ENCODE measurements around the gene MRPS25.

Gene MRPS25

GRCh38 chr3:15045667-15046066, 19.4 kb downstream of the MRPS25 start:
- no peak for DNase-seq (ENCODE audit: low read depth)
- no peak for TF ChIP-seq CTCF (IDR thresholded peaks at IDR 0.05; ENCODE audit: low read length, missing control alignments)
- H3K4me3 ChIP-seq (replicated peaks; ENCODE audit: low read depth, low read length) = no peak overlapping the region

GRCh38 chr3:15044326-15044725, 20.8 kb downstream of the MRPS25 start:
- H3K4me3 ChIP-seq (replicated peaks; ENCODE audit: low read depth, low read length) = no peak overlapping the region
- TF ChIP-seq CTCF (IDR thresholded peaks at IDR 0.05; ENCODE audit: low read length, missing control alignments) = no peak
- DNase-seq (ENCODE audit: low read depth) = no peak

GRCh38 chr3:15043408-15044171, 21.5 kb downstream of the MRPS25 start:
- TF ChIP-seq CTCF (IDR thresholded peaks at IDR 0.05; ENCODE audit: low read length, missing control alignments) = no peak
- DNase-seq (ENCODE audit: low read depth) = no peak
- no peak overlapping the region for H3K4me3 ChIP-seq (replicated peaks; ENCODE audit: low read depth, low read length)

- no peak overlapping the region for H3K4me3 ChIP-seq (replicated peaks; ENCODE audit: low read depth, low read length)
- DNase-seq (ENCODE audit: low read depth) = peak; percentile 39
- TF ChIP-seq CTCF (IDR thresholded peaks at IDR 0.05; ENCODE audit: low read length, missing control alignments) = no peak
Observed at GRCh38 chr3:15042936-15043335, 22.2 kb downstream of the MRPS25 start.

DNA sequence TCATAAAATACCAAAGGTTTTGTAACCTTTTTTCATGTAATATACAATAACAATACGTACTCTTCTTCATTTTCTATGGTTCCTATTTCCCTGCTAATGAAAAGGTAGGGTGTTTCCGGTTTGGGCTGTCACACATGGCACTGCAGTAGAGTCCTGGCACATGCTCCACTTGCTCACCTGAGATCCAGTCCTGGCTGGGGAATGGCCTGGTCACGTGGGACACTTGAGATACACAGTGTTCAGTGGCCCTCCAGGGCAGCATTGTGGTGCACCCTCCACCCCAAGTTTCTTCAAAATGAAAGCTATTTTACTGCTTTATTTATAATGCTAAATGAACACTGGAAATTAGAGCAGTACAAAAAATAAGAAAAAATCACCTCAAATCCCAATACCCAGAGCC, 23.2 kb downstream of the MRPS25 start:
- DNase-seq (ENCODE audit: low read depth) = no peak
- H3K4me3 ChIP-seq (replicated peaks; ENCODE audit: low read depth, low read length) = no peak overlapping the region
- no peak for TF ChIP-seq CTCF (IDR thresholded peaks at IDR 0.05; ENCODE audit: low read length, missing control alignments)

DNA sequence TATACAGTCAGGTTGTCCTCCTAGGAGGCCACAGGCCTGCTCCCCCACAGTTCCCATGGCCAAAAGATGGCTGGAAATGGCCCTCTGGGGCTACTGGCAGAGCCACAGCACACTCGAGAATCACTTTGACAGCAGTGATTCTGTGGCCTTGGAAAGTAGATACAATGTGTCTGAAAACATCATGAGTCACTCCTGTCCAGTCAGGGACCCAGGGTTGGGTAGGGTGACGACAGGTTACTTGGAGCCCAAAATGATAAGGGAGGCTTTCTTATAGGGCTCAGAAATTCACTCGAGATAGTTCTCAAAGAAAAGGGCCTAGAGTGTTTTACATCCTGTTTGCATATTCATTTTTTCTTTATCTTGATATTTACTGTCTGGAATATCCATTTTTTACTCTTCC, 24.3 kb downstream of the MRPS25 start:
- no peak for TF ChIP-seq CTCF (IDR thresholded peaks at IDR 0.05; ENCODE audit: low read length, missing control alignments)
- peak; percentile 14 for DNase-seq (ENCODE audit: low read depth)
- no peak overlapping the region for H3K4me3 ChIP-seq (replicated peaks; ENCODE audit: low read depth, low read length)

DNA sequence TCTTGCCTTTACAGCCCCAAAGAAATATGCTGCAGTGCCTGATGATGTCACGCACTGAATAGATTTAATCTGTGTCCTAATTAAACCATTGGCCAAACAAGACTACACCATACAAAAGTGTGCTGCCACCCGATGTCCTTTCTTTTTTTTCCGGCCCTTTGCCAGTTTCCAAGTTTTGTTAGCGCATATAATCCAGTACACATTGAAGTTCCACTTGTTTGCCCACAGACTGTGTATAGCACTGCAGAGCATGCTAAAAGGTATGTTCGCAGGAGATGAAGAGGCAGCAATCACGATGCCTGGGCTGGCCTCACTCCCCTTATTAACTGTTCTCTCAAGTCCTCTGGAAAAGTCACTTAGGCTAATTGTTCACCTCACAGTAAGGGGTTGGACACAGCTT, 26.8 kb downstream of the MRPS25 start:
- H3K4me3 ChIP-seq (replicated peaks; ENCODE audit: low read depth, low read length) = no peak overlapping the region
- TF ChIP-seq CTCF (IDR thresholded peaks at IDR 0.05; ENCODE audit: low read length, missing control alignments) = no peak
- DNase-seq (ENCODE audit: low read depth) = no peak
